H9 (cell line): ENCODE data around the gene TXNRD1. TPM values are rescaled to one million over a fixed set of nuclear protein-coding genes. Genes with fewer than 3 reads are reported as not detected.

Experiments
- DNase-seq: peaks from one replicate; pipeline ENCODE4 v3.0.0-alpha.2; 2017
- H2AFZ ChIP-seq: one replicate; pipeline ENCODE4 v1.6.1; 2013; ENCODE audit warnings: mild to moderate bottlenecking, low read length, control low read depth, moderate library complexity
- H2AK5ac ChIP-seq: 2 replicates; pipeline ENCODE4 v1.6.1; 2013; ENCODE audit warnings: low read length, control low read depth, mixed read lengths; ENCODE audit not compliant: insufficient read length
- H2BK120ac ChIP-seq: one replicate; pipeline ENCODE4 v1.6.1; 2013; ENCODE audit warnings: low read depth, mild to moderate bottlenecking, low read length, control low read depth, inconsistent platforms; ENCODE audit not compliant: poor library complexity, severe bottlenecking
- H2BK12ac ChIP-seq: 2 replicates; pipeline ENCODE4 v1.6.1; 2013; ENCODE audit warnings: low read length, control low read depth, mixed read lengths, low read depth; ENCODE audit not compliant: insufficient read length
- H2BK15ac ChIP-seq: 2 replicates; pipeline ENCODE4 v1.6.1; 2013; ENCODE audit warnings: low read depth, low read length, control low read depth
- H2BK20ac ChIP-seq: one replicate; pipeline ENCODE4 v1.6.1; 2013; ENCODE audit warnings: low read depth, mild to moderate bottlenecking, low read length, control low read depth, inconsistent platforms; ENCODE audit not compliant: poor library complexity, severe bottlenecking
- H2BK5ac ChIP-seq: 2 replicates; pipeline ENCODE4 v1.6.1; 2013; ENCODE audit warnings: low read length, control low read depth, mixed read lengths; ENCODE audit not compliant: insufficient read length
- H3K14ac ChIP-seq: 2 replicates; pipeline ENCODE4 v1.6.1; 2013; ENCODE audit warnings: low read length, control low read depth; ENCODE audit not compliant: insufficient read depth
- H3K18ac ChIP-seq: 2 replicates; pipeline ENCODE4 v1.6.1; 2013; ENCODE audit warnings: low read depth, mild to moderate bottlenecking, mixed read lengths, low read length, control low read depth; ENCODE audit not compliant: insufficient read length
- H3K23ac ChIP-seq: 2 replicates; pipeline ENCODE4 v1.6.1; 2013; ENCODE audit warnings: low read length, control low read depth, mixed read lengths, low read depth; ENCODE audit not compliant: insufficient read length
- H3K23me2 ChIP-seq: 2 replicates; pipeline ENCODE4 v1.6.1; 2013; ENCODE audit warnings: low read depth, mild to moderate bottlenecking, mixed read lengths, low read length, control low read depth; ENCODE audit not compliant: insufficient read length, poor library complexity, severe bottlenecking
- H3K27ac ChIP-seq: 2 replicates; pipeline ENCODE4 v1.5.1; 2013; ENCODE audit warnings: low read length, control low read depth, mixed read lengths, low read depth; ENCODE audit not compliant: insufficient read length
- H3K27me3 ChIP-seq: 2 replicates; pipeline ENCODE4 v1.6.1; 2013; ENCODE audit warnings: low read length, control low read depth, inconsistent platforms; ENCODE audit not compliant: insufficient read depth
- H3K4ac ChIP-seq: 2 replicates; pipeline ENCODE4 v1.6.1; 2013; ENCODE audit warnings: low read depth, mild to moderate bottlenecking, control low read depth, inconsistent platforms, low read length, moderate library complexity
- H3K4me1 ChIP-seq: 2 replicates; pipeline ENCODE4 v1.6.1; 2013; ENCODE audit warnings: low read length, control low read depth, inconsistent platforms; ENCODE audit not compliant: insufficient read depth
- H3K4me2 ChIP-seq: 2 replicates; pipeline ENCODE4 v1.6.1; 2013; ENCODE audit warnings: low read length, control low read depth, mixed read lengths; ENCODE audit not compliant: insufficient read length, insufficient read depth
- H3K56ac ChIP-seq: 2 replicates; pipeline ENCODE4 v1.6.1; 2013; ENCODE audit warnings: low read depth, mild to moderate bottlenecking, mixed read lengths, low read length, control low read depth; ENCODE audit not compliant: insufficient read length
- H3K79me1 ChIP-seq: 2 replicates; pipeline ENCODE4 v1.6.1; 2013; ENCODE audit warnings: low read depth, mild to moderate bottlenecking, moderate library complexity, low read length, control low read depth, inconsistent platforms; ENCODE audit not compliant: insufficient read depth, poor library complexity, severe bottlenecking
- H3K79me2 ChIP-seq: 2 replicates; pipeline ENCODE4 v1.6.1; 2013; ENCODE audit warnings: low read length, control low read depth, inconsistent platforms; ENCODE audit not compliant: insufficient read depth
- H3K9ac ChIP-seq: 2 replicates; pipeline ENCODE4 v1.6.1; 2013; ENCODE audit warnings: low read length, control low read depth, mixed read lengths; ENCODE audit not compliant: insufficient read length; ENCODE audit errors: extremely low read depth
- H3K9me3 ChIP-seq: one replicate; pipeline ENCODE4 v1.6.1; 2013; ENCODE audit warnings: low read depth, low read length, inconsistent platforms; ENCODE audit not compliant: control insufficient read depth
- H3T11ph ChIP-seq: one replicate; pipeline ENCODE4 v1.6.1; 2013; ENCODE audit warnings: mild to moderate bottlenecking, low read length, control low read depth, inconsistent platforms
- H4K20me1 ChIP-seq: one replicate; pipeline ENCODE4 v1.6.1; 2013; ENCODE audit not compliant: control insufficient read depth, insufficient read length, insufficient read depth
- H4K5ac ChIP-seq: 2 replicates; pipeline ENCODE4 v1.6.1; 2013; ENCODE audit warnings: low read depth, mild to moderate bottlenecking, mixed read lengths, low read length, control low read depth; ENCODE audit not compliant: insufficient read length
- H4K8ac ChIP-seq: replicated peaks from 2 replicates; pipeline ENCODE4 v1.6.1; 2013; ENCODE audit warnings: low read length, control low read depth, mixed read lengths, low read depth; ENCODE audit not compliant: insufficient read length
- H4K91ac ChIP-seq: 2 replicates; pipeline ENCODE4 v1.6.1; 2013; ENCODE audit warnings: low read depth, mild to moderate bottlenecking, moderate library complexity, mixed read lengths, low read length, control low read depth; ENCODE audit not compliant: insufficient read length
- H3K27ac Mint-ChIP-seq, 3 experiments: 2 replicates in 2 of 3; 3 replicates in 1 of 3; pipeline ENCODE4 v1.8.0; 2020 to 2021; ENCODE audit warnings: mixed read lengths in 3 of 3, mild to moderate bottlenecking in 1 of 3, moderate library complexity in 1 of 3
- H3K27me3 Mint-ChIP-seq: 2 replicates; pipeline ENCODE4 v1.8.0; 2021; ENCODE audit warnings: low read depth, mild to moderate bottlenecking, moderate library complexity, mixed read lengths
- H3K36me3 Mint-ChIP-seq, 3 experiments: 2 replicates in 2 of 3; 3 replicates in 1 of 3; pipeline ENCODE4 v1.8.0; 2020 to 2021; ENCODE audit warnings: low read depth in 3 of 3, mixed read lengths in 3 of 3; ENCODE audit not compliant: insufficient read depth in 1 of 3
- H3K4me1 Mint-ChIP-seq, 2 experiments: 2 replicates each; pipeline ENCODE4 v1.8.0; 2020; ENCODE audit warnings: mixed read lengths in 2 of 2
- H3K4me3 Mint-ChIP-seq, 2 experiments: 2 replicates in 1 of 2; 3 replicates in 1 of 2; pipeline ENCODE4 v1.8.0; 2020 to 2021; ENCODE audit warnings: mild to moderate bottlenecking in 2 of 2, mixed read lengths in 2 of 2, moderate library complexity in 1 of 2
- H3K9me3 Mint-ChIP-seq, 2 experiments: 2 replicates in 1 of 2; 3 replicates in 1 of 2; pipeline ENCODE4 v1.8.0; 2020; ENCODE audit warnings: mild to moderate bottlenecking in 2 of 2, mixed read lengths in 2 of 2, moderate library complexity in 1 of 2
- WGBS: extraction: QIAGEN DNeasy Blood & Tissue Kit; methylation state at CpG from one replicate; pipeline ENCODE4 v1.1.7; 2013; ENCODE audit warnings: missing lambda C conversion rate, low lambda C conversion rate, mixed read lengths; ENCODE audit not compliant: insufficient read length; ENCODE audit errors: extremely low coverage; 5-methylcytosine and 5-hydroxymethylcytosine counted together
- total RNA-seq: library from RNA; stranded (reverse); gene quantifications from 2 replicates; pipeline ENCODE4 v1.2.1, GENCODE V29; 2021
- TF ChIP-seq, protein P1 (sequence below): fragments of 200-600 bp; sonication (generic); conservative IDR thresholded peaks from 3 replicates; pipeline ENCODE4 v1.8.0; 2021; ENCODE audit warnings: antibody characterized with exemption, mild to moderate bottlenecking

TXNRD1 gene
- total RNA-seq, 1 experiment from 2014 or later, result 100 TPM

DNA sequence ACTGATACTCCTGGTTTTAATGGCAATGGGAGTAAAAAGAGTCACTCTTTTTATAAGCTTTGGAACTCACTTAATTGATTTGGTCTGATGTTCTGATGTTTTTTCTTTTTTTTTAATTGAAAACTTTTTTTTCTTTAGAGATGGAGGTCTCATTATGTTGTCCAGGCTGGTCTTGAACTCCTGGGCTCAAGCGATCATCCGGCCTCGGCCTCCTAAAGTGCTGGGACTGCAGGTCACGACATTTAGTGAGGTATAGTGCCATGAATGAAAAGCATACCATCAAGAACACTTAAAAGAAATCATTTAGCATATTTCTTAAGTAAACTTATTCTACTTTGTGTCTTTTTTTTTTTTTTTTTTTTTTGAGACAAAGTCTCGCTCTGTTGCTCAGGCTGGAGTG lies 75.3 kb downstream of the TXNRD1 start:
- no peak overlapping the region for H3K27ac Mint-ChIP-seq
- H3K9me3 Mint-ChIP-seq, result no peaks in the 10 kb centered on the region
- DNase-seq, result no peak
- Histone ChIP-seq H3K4me1 (peaks cover 8% of the 10 kb centered on the region; the same call in 1 of the 2 replicates), H3T11ph (no peak overlapping the region), H2BK5ac (no peak overlapping the region), H3K23me2 (peaks cover 16% of the 10 kb centered on the region), H3K79me1 (peaks cover 11% of the 10 kb centered on the region), H2BK12ac (no peak overlapping the region), H2AK5ac (no peak overlapping the region), H3K4ac (no peak overlapping the region), H4K91ac (no peak overlapping the region), H3K9ac (no peak overlapping the region), H2BK120ac (no peak overlapping the region), H3K79me2 (peaks cover 27% of the 10 kb centered on the region), H2AFZ (no peak overlapping the region), H3K27me3 (no peaks in the 10 kb centered on the region), H3K14ac (no peak overlapping the region), H2BK15ac (no peak overlapping the region), H3K4me2 (no peak overlapping the region), H3K56ac (no peak overlapping the region), H3K23ac (no peak overlapping the region), H4K5ac (no peak overlapping the region), H2BK20ac (no peak overlapping the region), H3K27ac (no peak overlapping the region), H3K18ac (no peak overlapping the region), H4K20me1 (no peaks in the 10 kb centered on the region), H4K8ac (no peak overlapping the region), H3K9me3 (no peaks in the 10 kb centered on the region)
- peaks cover 1% of the 10 kb centered on the region; the same call in 1 of the 2 replicates for H3K27me3 Mint-ChIP-seq
- H3K36me3 Mint-ChIP-seq, result peaks cover 23 to 39% (median 38%) of the 10 kb centered on the region in 3 experiments; a peak in 6 of 7 replicates
- no peak overlapping the region for H3K4me3 Mint-ChIP-seq
- peaks cover 38 to 47% of the 10 kb centered on the region in 2 experiments for H3K4me1 Mint-ChIP-seq
- no CpG with 5 or more reads among the region's 5 CpGs for WGBS
- TF ChIP-seq, protein P1, sequence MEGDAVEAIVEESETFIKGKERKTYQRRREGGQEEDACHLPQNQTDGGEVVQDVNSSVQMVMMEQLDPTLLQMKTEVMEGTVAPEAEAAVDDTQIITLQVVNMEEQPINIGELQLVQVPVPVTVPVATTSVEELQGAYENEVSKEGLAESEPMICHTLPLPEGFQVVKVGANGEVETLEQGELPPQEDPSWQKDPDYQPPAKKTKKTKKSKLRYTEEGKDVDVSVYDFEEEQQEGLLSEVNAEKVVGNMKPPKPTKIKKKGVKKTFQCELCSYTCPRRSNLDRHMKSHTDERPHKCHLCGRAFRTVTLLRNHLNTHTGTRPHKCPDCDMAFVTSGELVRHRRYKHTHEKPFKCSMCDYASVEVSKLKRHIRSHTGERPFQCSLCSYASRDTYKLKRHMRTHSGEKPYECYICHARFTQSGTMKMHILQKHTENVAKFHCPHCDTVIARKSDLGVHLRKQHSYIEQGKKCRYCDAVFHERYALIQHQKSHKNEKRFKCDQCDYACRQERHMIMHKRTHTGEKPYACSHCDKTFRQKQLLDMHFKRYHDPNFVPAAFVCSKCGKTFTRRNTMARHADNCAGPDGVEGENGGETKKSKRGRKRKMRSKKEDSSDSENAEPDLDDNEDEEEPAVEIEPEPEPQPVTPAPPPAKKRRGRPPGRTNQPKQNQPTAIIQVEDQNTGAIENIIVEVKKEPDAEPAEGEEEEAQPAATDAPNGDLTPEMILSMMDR, result no peak
